ENCODE results near the gene CASZ1.

CASZ1 gene

GRCh38 chr1:10717296-10718082, 79.0 kb downstream of the CASZ1 start:
- H3K9me3 ChIP-seq (ENCODE audit: control insufficient read depth, low read length) = no peaks in the 10 kb centered on the region
- H3K27ac ChIP-seq (ENCODE audit: insufficient read depth, low read depth, low read length, poor library complexity, severe bottlenecking) = no peak overlapping the region
- no peak overlapping the region for H3K4me3 ChIP-seq (ENCODE audit: insufficient read depth, low read depth, low read length)
- 85 to 86% methylated on average over 20 to 22 of the region's 22 CpGs for WGBS, 2 experiments
- peaks cover 4% of the 10 kb centered on the region for H3K27me3 ChIP-seq (ENCODE audit: control insufficient read depth, insufficient read depth, low read length, poor library complexity, severe bottlenecking)
- H3K36me3 ChIP-seq (ENCODE audit: control insufficient read depth, insufficient read depth, low read length) = no peaks in the 10 kb centered on the region
- peaks cover 68% of the 10 kb centered on the region for H3K4me1 ChIP-seq (ENCODE audit: control insufficient read depth, insufficient read depth, low read length)

GRCh38 chr1:10716840-10717239, 79.6 kb downstream of the CASZ1 start:
- Histone ChIP-seq H3K27ac (ENCODE audit: insufficient read depth, low read depth, low read length, poor library complexity, severe bottlenecking) (no peak overlapping the region), H3K27me3 (ENCODE audit: control insufficient read depth, insufficient read depth, low read length, poor library complexity, severe bottlenecking) (peaks cover under 1% of the 10 kb centered on the region), H3K4me3 (ENCODE audit: insufficient read depth, low read depth, low read length) (no peak overlapping the region), H3K4me1 (ENCODE audit: control insufficient read depth, insufficient read depth, low read length) (peaks cover 66% of the 10 kb centered on the region), H3K9me3 (ENCODE audit: control insufficient read depth, low read length) (no peaks in the 10 kb centered on the region), H3K36me3 (ENCODE audit: control insufficient read depth, insufficient read depth, low read length) (no peaks in the 10 kb centered on the region)
- WGBS, 2 experiments = 50 to 51% methylated on average over 10 of the region's 10 CpGs

- Histone ChIP-seq H3K4me1 (ENCODE audit: control insufficient read depth, insufficient read depth, low read length) (peaks cover 64% of the 10 kb centered on the region), H3K9me3 (ENCODE audit: control insufficient read depth, low read length) (no peaks in the 10 kb centered on the region), H3K27ac (ENCODE audit: insufficient read depth, low read depth, low read length, poor library complexity, severe bottlenecking) (peak overlapping the region; percentile 83), H3K4me3 (ENCODE audit: insufficient read depth, low read depth, low read length) (no peak overlapping the region), H3K36me3 (ENCODE audit: control insufficient read depth, insufficient read depth, low read length) (no peaks in the 10 kb centered on the region), H3K27me3 (ENCODE audit: control insufficient read depth, insufficient read depth, low read length, poor library complexity, severe bottlenecking) (no peaks in the 10 kb centered on the region)
- WGBS, 2 experiments = 51 to 52% methylated on average over 22 of the region's 22 CpGs
Observed at GRCh38 chr1:10714337-10715114, 81.9 kb downstream of the CASZ1 start.

GRCh38 chr1:10713614-10714013, 82.8 kb downstream of the CASZ1 start:
- Histone ChIP-seq H3K27ac (ENCODE audit: insufficient read depth, low read depth, low read length, poor library complexity, severe bottlenecking) (no peak overlapping the region), H3K27me3 (ENCODE audit: control insufficient read depth, insufficient read depth, low read length, poor library complexity, severe bottlenecking) (no peaks in the 10 kb centered on the region), H3K9me3 (ENCODE audit: control insufficient read depth, low read length) (no peaks in the 10 kb centered on the region), H3K36me3 (ENCODE audit: control insufficient read depth, insufficient read depth, low read length) (no peaks in the 10 kb centered on the region), H3K4me1 (ENCODE audit: control insufficient read depth, insufficient read depth, low read length) (peaks cover 73% of the 10 kb centered on the region), H3K4me3 (ENCODE audit: insufficient read depth, low read depth, low read length) (no peak overlapping the region)
- 92 to 94% methylated on average over 7 of the region's 7 CpGs for WGBS, 2 experiments

GRCh38 chr1:10712568-10713362, 83.7 kb downstream of the CASZ1 start:
- peaks cover 81% of the 10 kb centered on the region for H3K4me1 ChIP-seq (ENCODE audit: control insufficient read depth, insufficient read depth, low read length)
- H3K36me3 ChIP-seq (ENCODE audit: control insufficient read depth, insufficient read depth, low read length) = no peaks in the 10 kb centered on the region
- H3K27ac ChIP-seq (ENCODE audit: insufficient read depth, low read depth, low read length, poor library complexity, severe bottlenecking) = no peak overlapping the region
- peaks cover 4% of the 10 kb centered on the region for H3K27me3 ChIP-seq (ENCODE audit: control insufficient read depth, insufficient read depth, low read length, poor library complexity, severe bottlenecking)
- H3K9me3 ChIP-seq (ENCODE audit: control insufficient read depth, low read length) = no peaks in the 10 kb centered on the region
- no peak overlapping the region for H3K4me3 ChIP-seq (ENCODE audit: insufficient read depth, low read depth, low read length)
- WGBS, 2 experiments = 84 to 86% methylated on average over 24 to 25 of the region's 25 CpGs

GRCh38 chr1:10710489-10710888, 86.0 kb downstream of the CASZ1 start:
- peaks cover 81% of the 10 kb centered on the region for H3K4me1 ChIP-seq (ENCODE audit: control insufficient read depth, insufficient read depth, low read length)
- no peaks in the 10 kb centered on the region for H3K36me3 ChIP-seq (ENCODE audit: control insufficient read depth, insufficient read depth, low read length)
- H3K9me3 ChIP-seq (ENCODE audit: control insufficient read depth, low read length) = no peaks in the 10 kb centered on the region
- 94 to 96% methylated on average over 7 of the region's 7 CpGs for WGBS, 2 experiments
- H3K27me3 ChIP-seq (ENCODE audit: control insufficient read depth, insufficient read depth, low read length, poor library complexity, severe bottlenecking) = peaks cover 13% of the 10 kb centered on the region
- no peak overlapping the region for H3K27ac ChIP-seq (ENCODE audit: insufficient read depth, low read depth, low read length, poor library complexity, severe bottlenecking)
- H3K4me3 ChIP-seq (ENCODE audit: insufficient read depth, low read depth, low read length) = no peak overlapping the region

GRCh38 chr1:10709646-10710045, 86.8 kb downstream of the CASZ1 start:
- Histone ChIP-seq H3K4me1 (ENCODE audit: control insufficient read depth, insufficient read depth, low read length) (peaks cover 83% of the 10 kb centered on the region), H3K9me3 (ENCODE audit: control insufficient read depth, low read length) (no peaks in the 10 kb centered on the region), H3K27ac (ENCODE audit: insufficient read depth, low read depth, low read length, poor library complexity, severe bottlenecking) (peak overlapping the region; percentile 89), H3K36me3 (ENCODE audit: control insufficient read depth, insufficient read depth, low read length) (no peaks in the 10 kb centered on the region), H3K4me3 (ENCODE audit: insufficient read depth, low read depth, low read length) (no peak overlapping the region), H3K27me3 (ENCODE audit: control insufficient read depth, insufficient read depth, low read length, poor library complexity, severe bottlenecking) (peaks cover 13% of the 10 kb centered on the region)
- WGBS, 2 experiments = 37 to 40% methylated on average over 19 of the region's 19 CpGs

GRCh38 chr1:10709165-10709564, 87.3 kb downstream of the CASZ1 start:
- peaks cover 79% of the 10 kb centered on the region for H3K4me1 ChIP-seq (ENCODE audit: control insufficient read depth, insufficient read depth, low read length)
- H3K9me3 ChIP-seq (ENCODE audit: control insufficient read depth, low read length) = no peaks in the 10 kb centered on the region
- peaks cover 13% of the 10 kb centered on the region for H3K27me3 ChIP-seq (ENCODE audit: control insufficient read depth, insufficient read depth, low read length, poor library complexity, severe bottlenecking)
- H3K27ac ChIP-seq (ENCODE audit: insufficient read depth, low read depth, low read length, poor library complexity, severe bottlenecking) = peak overlapping the region; percentile 89
- 13 to 24% methylated on average over 16 of the region's 16 CpGs for WGBS, 2 experiments
- no peaks in the 10 kb centered on the region for H3K36me3 ChIP-seq (ENCODE audit: control insufficient read depth, insufficient read depth, low read length)
- no peak overlapping the region for H3K4me3 ChIP-seq (ENCODE audit: insufficient read depth, low read depth, low read length)

- peaks cover 77% of the 10 kb centered on the region for H3K4me1 ChIP-seq (ENCODE audit: control insufficient read depth, insufficient read depth, low read length)
- peak overlapping the region; percentile 89 for H3K27ac ChIP-seq (ENCODE audit: insufficient read depth, low read depth, low read length, poor library complexity, severe bottlenecking)
- H3K9me3 ChIP-seq (ENCODE audit: control insufficient read depth, low read length) = no peaks in the 10 kb centered on the region
- no peaks in the 10 kb centered on the region for H3K36me3 ChIP-seq (ENCODE audit: control insufficient read depth, insufficient read depth, low read length)
- H3K4me3 ChIP-seq (ENCODE audit: insufficient read depth, low read depth, low read length) = no peak overlapping the region
- 59 to 62% methylated on average over 11 of the region's 11 CpGs for WGBS, 2 experiments
- peaks cover 13% of the 10 kb centered on the region for H3K27me3 ChIP-seq (ENCODE audit: control insufficient read depth, insufficient read depth, low read length, poor library complexity, severe bottlenecking)
Observed at GRCh38 chr1:10708757-10709156, 87.7 kb downstream of the CASZ1 start.

GRCh38 chr1:10707208-10707607, 89.2 kb downstream of the CASZ1 start:
- 67 to 73% methylated on average over 12 of the region's 12 CpGs for WGBS, 2 experiments
- no peak overlapping the region for H3K4me3 ChIP-seq (ENCODE audit: insufficient read depth, low read depth, low read length)
- peaks cover 20% of the 10 kb centered on the region for H3K27me3 ChIP-seq (ENCODE audit: control insufficient read depth, insufficient read depth, low read length, poor library complexity, severe bottlenecking)
- H3K27ac ChIP-seq (ENCODE audit: insufficient read depth, low read depth, low read length, poor library complexity, severe bottlenecking) = no peak overlapping the region
- H3K36me3 ChIP-seq (ENCODE audit: control insufficient read depth, insufficient read depth, low read length) = no peaks in the 10 kb centered on the region
- no peaks in the 10 kb centered on the region for H3K9me3 ChIP-seq (ENCODE audit: control insufficient read depth, low read length)
- peaks cover 77% of the 10 kb centered on the region for H3K4me1 ChIP-seq (ENCODE audit: control insufficient read depth, insufficient read depth, low read length)
